GM21390 (cell line): ENCODE data around the gene HOXD3.

Experiments
- ATAC-seq: cut with Tn5 transposase; IDR thresholded peaks from one replicate; pipeline ENCODE4 v1.9.1; 2021; ENCODE audit not compliant: unreplicated experiment

The HOXD3 gene

GRCh38 chr2:176161825-176162626, 4.9 kb downstream of the HOXD3 start:
- no peak for ATAC-seq

GRCh38 chr2:176162911-176163671, 6.0 kb downstream of the HOXD3 start:
- no peak for ATAC-seq

- ATAC-seq, result no peak
Observed at GRCh38 chr2:176163672-176164056, 6.6 kb downstream of the HOXD3 start.

GRCh38 chr2:176164201-176164600, 7.1 kb downstream of the HOXD3 start:
- no peak for ATAC-seq

GRCh38 chr2:176164611-176165369, 7.7 kb downstream of the HOXD3 start:
- no peak for ATAC-seq

GRCh38 chr2:176165370-176166050, 8.4 kb downstream of the HOXD3 start:
- ATAC-seq, result no peak

GRCh38 chr2:176166272-176166671, 9.2 kb downstream of the HOXD3 start:
- ATAC-seq, result no peak

GRCh38 chr2:176167398-176167797, 10.3 kb downstream of the HOXD3 start:
- ATAC-seq, result no peak

GRCh38 chr2:176169181-176169580, 12.1 kb downstream of the HOXD3 start:
- ATAC-seq, result no peak

GRCh38 chr2:176169711-176170110, 12.6 kb downstream of the HOXD3 start:
- no peak for ATAC-seq

- ATAC-seq, result no peak
Observed at GRCh38 chr2:176170602-176171305, 13.6 kb downstream of the HOXD3 start.

GRCh38 chr2:176171351-176172006, 14.4 kb downstream of the HOXD3 start:
- no peak for ATAC-seq

- ATAC-seq, result no peak
Observed at GRCh38 chr2:176172007-176172894, 15.1 kb downstream of the HOXD3 start.

GRCh38 chr2:176172895-176173566, 15.9 kb downstream of the HOXD3 start:
- ATAC-seq, result no peak

GRCh38 chr2:176173567-176174381, 16.7 kb downstream of the HOXD3 start:
- ATAC-seq, result no peak

GRCh38 chr2:176174382-176174823, 17.3 kb downstream of the HOXD3 start:
- no peak for ATAC-seq
